GM12801 (cell line): ENCODE data around the gene CD81.

ENCODE experiments used
- CTCF ChIP-seq: IDR thresholded peaks from one replicate; pipeline ENCODE4 v1.5.1; 2011; ENCODE audit warnings: control low read depth; ENCODE audit not compliant: insufficient read length; ENCODE audit errors: extremely low read depth

The CD81 gene

GRCh38 chr11:2367266-2368160, 9.6 kb upstream of the CD81 start:
- no peak for TF ChIP-seq CTCF

DNA sequence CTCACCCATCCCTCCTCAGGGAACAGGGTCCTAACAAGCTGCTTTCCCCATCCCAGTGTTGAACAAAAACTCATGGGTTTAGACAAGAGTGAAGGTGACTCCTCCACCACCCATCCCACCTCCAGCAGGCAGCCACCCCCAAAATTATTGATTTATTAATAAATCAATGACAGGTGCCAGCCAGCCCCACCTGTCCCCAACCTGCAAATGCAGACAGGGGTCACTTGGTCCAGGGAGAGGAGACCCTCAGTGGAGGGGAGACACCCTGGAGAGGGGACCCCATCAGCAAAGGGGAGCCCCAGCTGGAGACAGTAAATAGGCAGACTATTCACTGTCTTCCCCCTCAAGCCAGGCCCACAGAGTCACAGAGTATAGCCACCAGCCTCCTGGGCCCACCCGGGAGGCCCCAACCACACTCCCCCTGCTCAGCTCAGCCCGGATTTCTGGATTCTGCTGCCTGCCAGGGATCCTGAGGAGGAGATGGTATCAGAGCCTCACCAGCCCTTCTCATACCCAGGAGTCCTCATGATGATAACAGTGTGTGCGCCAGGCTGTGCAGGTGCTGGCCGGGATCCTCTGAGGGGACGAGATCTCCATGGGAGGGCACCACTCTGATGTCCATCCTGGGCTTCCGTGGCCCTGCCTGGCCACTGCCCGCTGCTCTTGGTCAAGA, 8.8 kb upstream of the CD81 start:
- TF ChIP-seq CTCF, result no peak

DNA sequence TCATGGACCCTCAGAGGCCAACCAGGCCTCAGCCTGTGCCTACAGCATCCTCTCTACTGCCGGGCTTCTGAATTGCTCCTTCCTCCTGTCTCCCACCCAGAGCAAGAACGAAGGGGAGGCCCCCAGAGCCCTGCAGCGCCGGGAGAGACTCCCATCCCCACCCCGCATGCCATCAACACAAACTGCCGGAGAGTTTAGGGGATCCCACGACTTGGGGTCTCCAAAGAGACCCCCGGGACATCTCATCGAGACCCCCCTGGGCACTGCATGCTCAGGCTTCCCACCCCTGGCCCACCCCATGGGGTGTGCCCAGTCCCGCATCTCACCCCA, 8.3 kb upstream of the CD81 start:
- no peak for TF ChIP-seq CTCF

DNA sequence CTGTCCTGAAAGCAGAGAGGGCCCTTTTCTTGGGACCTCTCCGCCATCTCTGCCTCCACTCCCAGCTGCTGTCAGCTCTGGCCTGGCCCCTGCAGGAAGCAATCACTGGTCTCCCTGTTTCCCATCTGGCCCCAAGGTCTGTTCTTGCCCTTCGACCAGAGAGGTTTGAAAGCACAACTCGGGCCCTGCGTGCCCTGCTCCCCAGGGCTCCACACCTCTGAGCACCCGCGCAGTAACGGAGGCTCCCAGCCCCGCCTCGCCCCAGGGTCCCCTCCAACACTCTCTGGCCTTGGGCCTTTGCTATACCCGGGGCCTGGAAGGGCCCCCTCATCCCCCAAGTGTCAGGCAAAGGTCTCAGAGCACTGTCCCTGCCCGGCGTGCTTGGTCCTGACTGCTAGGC, 7.8 kb upstream of the CD81 start:
- no peak for TF ChIP-seq CTCF

DNA sequence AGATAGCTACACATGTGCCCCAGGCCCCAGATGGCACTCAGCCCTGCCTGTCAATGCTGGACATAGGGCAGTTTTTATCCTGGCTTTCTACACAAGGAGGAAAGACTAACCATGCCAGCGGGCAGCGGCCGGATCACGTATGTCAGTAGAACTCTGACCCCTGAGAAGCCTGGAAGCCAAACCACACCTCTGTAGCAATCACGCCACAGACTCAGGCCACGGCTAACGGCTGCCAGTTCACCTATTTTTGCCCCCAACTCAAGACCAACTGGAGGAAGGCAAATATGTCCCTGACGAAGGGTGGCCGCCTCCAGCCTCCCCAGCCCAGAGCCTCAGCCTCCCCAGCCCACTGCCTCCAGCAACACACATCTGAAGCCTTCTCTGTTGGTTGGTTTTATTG, 7.2 kb upstream of the CD81 start:
- no peak for TF ChIP-seq CTCF

DNA sequence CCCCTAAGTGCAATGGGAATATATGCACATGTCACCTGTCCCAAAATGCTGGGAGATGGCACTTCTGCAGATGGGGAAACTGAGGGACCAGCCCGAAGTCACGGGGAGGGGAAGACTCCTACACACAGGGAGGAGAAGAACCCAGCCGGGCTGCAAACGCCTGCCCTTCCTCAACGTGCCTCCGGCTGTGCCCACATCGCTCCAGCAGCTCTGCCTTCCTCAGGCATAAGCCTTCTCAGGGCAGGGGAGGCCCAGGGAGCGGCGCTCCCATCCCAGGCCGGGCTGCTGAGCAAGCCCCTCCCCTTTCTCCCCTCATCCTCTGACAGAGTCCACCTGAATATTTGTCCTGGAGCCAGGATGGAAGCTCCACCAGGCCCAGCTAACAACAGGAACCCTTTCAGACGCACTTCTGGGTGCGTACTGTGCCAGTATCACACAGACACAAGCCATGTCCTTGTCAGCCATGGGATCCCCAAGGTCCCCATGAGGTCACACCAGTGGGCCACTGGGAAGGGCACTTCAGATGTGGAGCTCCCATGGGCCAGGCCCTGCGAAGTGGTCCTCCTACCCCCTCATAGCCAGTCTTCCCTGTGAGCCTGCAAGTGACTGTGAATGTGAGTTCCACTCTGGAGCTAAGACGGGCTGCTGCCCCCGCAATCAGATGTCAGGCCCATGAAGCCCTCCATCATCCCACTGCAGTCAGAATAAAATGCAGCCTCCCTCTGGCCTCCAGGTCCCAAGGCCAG, 2.5 kb upstream of the CD81 start:
- TF ChIP-seq CTCF, result no peak

GRCh38 chr11:2375341-2375853, 1.7 kb upstream of the CD81 start:
- no peak for TF ChIP-seq CTCF
